OCI-LY1 (cell line): ENCODE data around the gene SCAPER.

Experiments used
- EZH2 ChIP-seq: fragments of 200-600 bp; sonication (generic), shearing (Covaris generic); IDR thresholded peaks from 2 replicates; pipeline ENCODE4 v1.8.0; 2017; ENCODE audit warnings: borderline replicate concordance, mixed run types, mild to moderate bottlenecking, antibody characterized with exemption, low read length, moderate library complexity, mixed read lengths
- TF ChIP-seq, protein P1 (sequence below): fragments of 200-600 bp; sonication (generic), shearing (Covaris generic); IDR thresholded peaks from 2 replicates; pipeline ENCODE4 v1.5.1; 2017; ENCODE audit warnings: mild to moderate bottlenecking, antibody characterized with exemption, low read length, moderate library complexity, mixed read lengths

- no peak for TF ChIP-seq EZH2
- TF ChIP-seq, protein P1, sequence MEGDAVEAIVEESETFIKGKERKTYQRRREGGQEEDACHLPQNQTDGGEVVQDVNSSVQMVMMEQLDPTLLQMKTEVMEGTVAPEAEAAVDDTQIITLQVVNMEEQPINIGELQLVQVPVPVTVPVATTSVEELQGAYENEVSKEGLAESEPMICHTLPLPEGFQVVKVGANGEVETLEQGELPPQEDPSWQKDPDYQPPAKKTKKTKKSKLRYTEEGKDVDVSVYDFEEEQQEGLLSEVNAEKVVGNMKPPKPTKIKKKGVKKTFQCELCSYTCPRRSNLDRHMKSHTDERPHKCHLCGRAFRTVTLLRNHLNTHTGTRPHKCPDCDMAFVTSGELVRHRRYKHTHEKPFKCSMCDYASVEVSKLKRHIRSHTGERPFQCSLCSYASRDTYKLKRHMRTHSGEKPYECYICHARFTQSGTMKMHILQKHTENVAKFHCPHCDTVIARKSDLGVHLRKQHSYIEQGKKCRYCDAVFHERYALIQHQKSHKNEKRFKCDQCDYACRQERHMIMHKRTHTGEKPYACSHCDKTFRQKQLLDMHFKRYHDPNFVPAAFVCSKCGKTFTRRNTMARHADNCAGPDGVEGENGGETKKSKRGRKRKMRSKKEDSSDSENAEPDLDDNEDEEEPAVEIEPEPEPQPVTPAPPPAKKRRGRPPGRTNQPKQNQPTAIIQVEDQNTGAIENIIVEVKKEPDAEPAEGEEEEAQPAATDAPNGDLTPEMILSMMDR, result no peak
Observed at GRCh38 chr15:76517910-76518309, 387.2 kb downstream of the SCAPER start.
